Stimulated activated CD4-positive, alpha-beta T cell treated with anti-CD3 and anti-CD28 coated beads, Interleukin-2, amount 100 ng/mL, for 24 hours (primary cell): ENCODE measurements around the gene GPATCH3.
A peak's percentile ranks its signal among the peaks of the same experiment; 100 is the strongest.
"Not testable (repeated sequence)": the region's sequence is repeated elsewhere in the genome, so short reads cannot be mapped to it uniquely, and the experiment has no call there.

Experiments used
- DNase-seq, 2 donors: peaks; one replicate each; pipeline ENCODE4 v3.0.0-alpha.2; 2020

Gene GPATCH3

GRCh38 chr1:26911399-26912146 is 11.3 kb upstream of the GPATCH3 start:
- DNase-seq: no peak

GRCh38 chr1:26910343-26911160 is 10.3 kb upstream of the GPATCH3 start:
- DNase-seq: no peak

- DNase-seq: no peak
These were observed 9.7 kb upstream of the GPATCH3 start for GRCh38 chr1:26909951-26910342.

- DNase-seq: no peak
These were observed 7.0 kb upstream of the GPATCH3 start for GRCh38 chr1:26907071-26907917.

GRCh38 chr1:26900815-26901511 is 696 bp upstream of the GPATCH3 start:
- DNase-seq: no peak

GRCh38 chr1:26897351-26897750 is 2.9 kb downstream of the GPATCH3 start:
- no peak for DNase-seq

GRCh38 chr1:26894263-26894662 is 6.0 kb downstream of the GPATCH3 start:
- no peak for DNase-seq

- DNase-seq: no peak
These were observed 9.8 kb downstream of the GPATCH3 start for GRCh38 chr1:26890467-26890796.

GRCh38 chr1:26889551-26890466 is 10.5 kb downstream of the GPATCH3 start, which contains the start of gene GPN2:
Gene GPN2 (minus strand): TSS chr1:26890283. CDS start chr1:26890096, 187 bp downstream.
- DNase-seq: peak; percentile 81

GRCh38 chr1:26888231-26888630 is 12.0 kb downstream of the GPATCH3 start:
- DNase-seq: no peak

- no peak for DNase-seq
These were observed 13.1 kb downstream of the GPATCH3 start for GRCh38 chr1:26887125-26887524.

- DNase-seq: no peak
These were observed 17.4 kb downstream of the GPATCH3 start for GRCh38 chr1:26882696-26883463.

- DNase-seq: not testable (repeated sequence)
These were observed 18.7 kb downstream of the GPATCH3 start for GRCh38 chr1:26881611-26882010.

GRCh38 chr1:26879793-26880192 is 20.5 kb downstream of the GPATCH3 start:
- no peak for DNase-seq

GRCh38 chr1:26877326-26877725 is 22.9 kb downstream of the GPATCH3 start:
- DNase-seq: no peak

GRCh38 chr1:26874896-26875295 is 25.4 kb downstream of the GPATCH3 start:
- no peak for DNase-seq

- DNase-seq: not testable (repeated sequence)
These were observed 27.2 kb downstream of the GPATCH3 start for GRCh38 chr1:26873097-26873496.

GRCh38 chr1:26864610-26865480 is 35.4 kb downstream of the GPATCH3 start:
- peak; percentile 94 to 96 for DNase-seq

GRCh38 chr1:26863685-26864077 is 36.6 kb downstream of the GPATCH3 start:
- no peak for DNase-seq
